HG03442 (cell line): Measurements from ENCODE around the gene TNS4.

ENCODE experiments used
- ATAC-seq: cut with Tn5 transposase; IDR thresholded peaks from one replicate; pipeline ENCODE4 v1.9.1; 2021; ENCODE audit warnings: mild to moderate bottlenecking, moderate library complexity; ENCODE audit not compliant: unreplicated experiment

Gene TNS4

DNA sequence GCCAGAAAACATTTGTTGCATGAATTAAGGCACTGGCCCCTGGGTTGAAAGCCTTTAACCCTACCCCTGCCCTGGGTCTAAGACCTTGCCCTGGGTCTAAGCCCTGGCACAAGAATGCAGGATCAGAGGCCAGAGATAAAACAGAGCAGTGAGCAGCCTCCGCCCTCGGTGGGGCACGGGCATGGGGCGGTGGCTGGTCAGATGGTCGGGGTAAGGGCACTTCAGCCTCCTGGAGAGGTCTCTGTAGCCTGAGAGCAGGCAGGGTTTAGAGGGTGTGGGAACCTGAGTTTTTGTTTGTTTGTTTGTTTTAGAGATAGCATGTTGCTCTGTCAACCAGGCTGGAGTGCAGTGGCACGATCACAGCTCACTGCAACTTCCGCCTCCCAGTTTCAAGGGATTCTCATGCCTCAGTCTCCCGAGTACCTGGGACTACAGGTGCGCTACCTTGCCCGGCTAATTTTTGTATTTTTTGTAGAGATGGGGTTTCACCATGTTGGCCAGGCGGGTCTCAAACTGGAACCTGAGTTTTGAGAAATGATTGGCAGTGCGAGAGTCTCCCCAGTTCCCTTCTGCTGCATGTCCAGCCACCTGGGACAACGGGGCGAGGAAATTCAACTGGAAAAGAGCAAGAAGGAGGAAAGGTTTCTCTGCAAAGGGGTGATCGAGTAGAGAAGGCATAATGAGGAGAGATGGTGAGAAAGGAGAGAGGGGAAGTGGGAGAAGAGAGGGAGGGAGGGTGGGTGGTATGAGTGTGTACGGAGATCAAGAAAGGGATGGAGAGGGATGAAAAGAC is 27.7 kb downstream of the TNS4 start:
- no peak for ATAC-seq

GRCh38 chr17:40472733-40473452 is 28.5 kb downstream of the TNS4 start:
- ATAC-seq: no peak

DNA sequence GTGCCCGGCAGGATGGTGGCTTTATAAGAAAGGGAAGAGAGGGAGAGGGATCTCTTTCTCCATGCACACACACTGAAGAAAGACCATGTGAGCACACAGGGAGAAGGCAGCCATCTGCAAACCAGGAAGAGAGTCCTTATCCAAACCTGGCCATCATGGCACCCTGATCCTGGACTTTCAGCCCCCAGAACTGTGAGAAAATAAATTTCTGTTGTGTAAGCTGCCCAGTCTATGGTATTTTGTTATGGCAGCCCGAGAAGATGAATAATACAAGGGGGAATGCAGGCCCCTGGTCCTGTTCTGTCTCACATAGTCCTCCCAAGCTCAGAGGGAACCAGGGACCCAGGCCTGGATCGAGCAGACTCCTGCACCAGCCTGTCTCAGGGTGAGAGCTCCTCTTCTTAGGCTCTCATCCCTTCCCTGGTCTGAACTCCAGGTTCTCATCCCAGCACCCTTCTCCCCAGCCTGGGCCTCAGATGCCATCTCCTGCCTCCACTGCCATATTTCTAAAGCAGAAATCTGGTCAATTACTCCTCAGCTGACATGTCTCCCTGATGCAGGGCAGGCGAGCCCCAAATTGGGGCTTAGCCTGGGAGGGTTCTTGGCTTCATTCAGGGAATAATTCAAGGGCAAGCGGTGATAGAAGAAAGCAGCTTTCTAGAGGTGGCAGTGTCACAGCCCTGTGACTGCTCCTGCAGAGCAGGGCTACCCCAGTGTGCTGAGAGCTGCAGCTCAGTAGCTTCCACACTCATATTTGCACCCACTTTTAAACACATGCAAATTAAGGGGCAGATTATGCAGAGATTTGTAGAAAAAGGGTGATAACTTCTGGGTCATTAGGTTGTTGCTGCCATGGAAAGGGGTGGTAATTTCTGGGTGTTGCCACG is 29.3 kb downstream of the TNS4 start:
- no peak for ATAC-seq

- ATAC-seq: no peak
These were observed 30.2 kb downstream of the TNS4 start for GRCh38 chr17:40470932-40471828.

DNA sequence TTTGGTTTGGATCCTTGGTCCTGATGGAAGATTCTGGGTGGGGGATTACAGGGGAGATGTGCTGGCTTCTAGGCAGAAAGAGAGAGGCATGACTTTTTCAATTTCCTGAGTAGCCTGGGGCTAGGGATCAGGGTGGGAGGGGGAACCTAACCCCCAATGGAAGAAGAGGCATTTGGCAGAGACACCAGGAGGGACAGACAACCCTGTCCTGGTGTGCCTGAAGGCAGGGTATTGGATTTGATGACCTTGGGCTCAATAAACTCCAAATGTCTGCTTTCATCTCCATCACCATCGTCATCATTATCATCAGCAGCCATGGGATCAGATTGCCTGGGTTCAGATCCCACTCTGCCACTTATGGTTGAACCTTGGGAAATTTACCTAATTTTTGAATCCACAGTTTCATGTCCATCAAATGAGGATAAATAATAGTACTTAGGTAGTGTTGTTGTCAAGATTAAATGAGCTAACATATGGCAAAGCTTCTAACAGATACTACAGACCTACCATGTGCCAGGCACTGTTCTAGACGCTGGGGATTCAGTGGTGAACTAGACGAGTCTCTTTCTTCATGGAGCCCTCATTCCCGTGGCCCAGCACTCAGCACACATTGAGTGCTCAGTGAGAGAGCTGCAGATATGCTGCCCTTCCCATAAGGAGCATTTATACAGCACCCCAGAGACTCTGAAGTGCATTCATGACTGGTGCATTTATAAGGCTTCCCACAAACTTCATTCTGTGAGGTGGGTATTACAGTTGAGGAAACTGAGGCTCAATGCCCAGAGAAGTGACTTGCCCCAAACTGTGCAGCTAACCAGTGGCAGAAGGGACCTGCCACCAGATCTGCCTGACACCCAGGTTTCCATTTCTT is 31.4 kb downstream of the TNS4 start:
- no peak for ATAC-seq

GRCh38 chr17:40468560-40468959 is 32.9 kb downstream of the TNS4 start:
- no peak for ATAC-seq

DNA sequence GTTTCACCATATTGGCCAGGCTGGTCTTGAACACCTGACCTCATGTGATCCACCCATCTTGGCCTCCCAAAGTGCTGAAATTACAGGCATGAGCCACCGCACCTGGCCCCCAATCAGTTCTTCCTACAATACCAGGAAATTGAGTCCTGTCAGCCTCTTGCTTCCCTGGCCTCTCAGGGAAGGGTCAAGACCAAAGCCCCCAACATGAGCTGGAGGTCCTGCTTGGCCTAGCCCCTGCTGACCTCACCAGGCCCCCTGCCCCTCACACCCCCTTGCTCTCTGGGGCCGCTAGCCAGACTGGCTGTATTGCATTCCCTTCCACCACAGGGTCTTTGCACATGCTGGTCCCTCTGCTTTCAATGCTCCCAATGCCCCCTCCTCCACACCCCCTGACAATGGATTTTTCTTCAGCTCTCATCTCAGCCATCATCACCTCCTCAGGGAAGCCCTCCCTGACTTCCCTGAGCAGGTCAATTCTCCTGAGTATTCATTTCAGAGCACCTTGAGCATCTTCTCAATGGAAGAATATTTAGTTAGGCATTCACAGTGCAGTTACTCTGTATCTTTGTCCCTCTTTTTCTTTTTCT is 34.0 kb downstream of the TNS4 start:
- ATAC-seq: no peak

GRCh38 chr17:40466298-40466971 is 35.0 kb downstream of the TNS4 start:
- no peak for ATAC-seq

DNA sequence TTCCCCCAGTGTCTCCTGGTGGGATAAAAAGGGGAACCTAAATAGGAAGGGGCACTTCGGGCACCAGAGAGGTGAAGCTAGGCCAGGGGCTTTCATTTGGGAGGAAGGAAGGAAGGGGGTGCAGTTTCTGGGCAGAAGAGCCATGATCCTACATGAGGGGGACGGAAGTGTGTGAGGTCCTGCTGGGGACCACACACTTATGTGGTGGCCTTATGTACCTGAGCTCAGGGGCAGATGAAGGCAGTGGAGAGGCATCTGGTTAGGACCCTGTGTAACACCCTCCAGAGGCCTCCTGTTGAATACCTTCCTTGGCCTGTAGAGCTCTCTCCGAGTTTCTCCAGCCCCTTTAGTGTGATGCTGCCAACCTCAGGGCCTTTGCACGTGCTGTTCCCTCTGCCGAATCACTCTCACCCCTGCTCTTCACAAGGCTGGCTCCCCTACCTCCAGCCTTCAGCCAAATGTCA is 37.0 kb downstream of the TNS4 start:
- no peak for ATAC-seq

GRCh38 chr17:40463122-40463550 is 38.3 kb downstream of the TNS4 start:
- no peak for ATAC-seq

DNA sequence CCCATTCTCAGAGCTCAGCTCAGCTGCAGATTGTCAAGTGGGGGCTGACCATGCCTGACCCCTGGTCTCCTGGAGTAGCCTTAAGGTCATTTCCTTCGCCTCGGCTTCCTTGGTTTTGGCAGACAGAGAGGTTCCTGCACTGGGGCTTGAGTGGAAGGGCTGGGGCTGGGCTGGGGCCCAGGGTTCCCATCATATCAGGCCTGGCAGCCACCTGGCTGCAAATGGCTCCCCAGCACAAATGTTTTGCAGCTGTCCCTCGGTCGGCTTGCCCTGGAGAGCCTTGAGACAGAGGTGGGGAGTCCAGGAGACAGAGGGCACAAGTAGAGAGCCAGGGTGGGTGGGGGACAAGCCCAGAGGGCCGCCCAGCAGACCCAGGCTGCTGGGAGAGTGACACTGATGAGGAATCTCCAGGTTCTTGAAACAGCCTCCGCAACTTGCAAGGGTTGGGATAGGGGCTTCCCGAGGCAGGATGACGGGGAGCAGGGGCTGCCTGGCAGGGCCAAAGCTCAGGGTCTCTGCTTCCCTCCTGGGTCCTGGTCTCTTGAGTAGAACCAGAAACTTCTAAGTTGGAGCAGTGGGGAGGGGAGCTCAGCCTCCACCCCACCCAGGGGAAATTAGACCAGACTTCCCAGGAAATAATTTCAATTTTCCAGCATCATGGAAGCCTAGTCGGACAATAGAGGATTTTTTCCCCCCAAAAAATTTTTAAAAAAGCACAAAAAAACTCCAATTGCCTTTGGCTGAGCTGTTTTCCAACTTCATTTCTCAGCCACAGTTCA is 38.9 kb downstream of the TNS4 start:
- no peak for ATAC-seq

DNA sequence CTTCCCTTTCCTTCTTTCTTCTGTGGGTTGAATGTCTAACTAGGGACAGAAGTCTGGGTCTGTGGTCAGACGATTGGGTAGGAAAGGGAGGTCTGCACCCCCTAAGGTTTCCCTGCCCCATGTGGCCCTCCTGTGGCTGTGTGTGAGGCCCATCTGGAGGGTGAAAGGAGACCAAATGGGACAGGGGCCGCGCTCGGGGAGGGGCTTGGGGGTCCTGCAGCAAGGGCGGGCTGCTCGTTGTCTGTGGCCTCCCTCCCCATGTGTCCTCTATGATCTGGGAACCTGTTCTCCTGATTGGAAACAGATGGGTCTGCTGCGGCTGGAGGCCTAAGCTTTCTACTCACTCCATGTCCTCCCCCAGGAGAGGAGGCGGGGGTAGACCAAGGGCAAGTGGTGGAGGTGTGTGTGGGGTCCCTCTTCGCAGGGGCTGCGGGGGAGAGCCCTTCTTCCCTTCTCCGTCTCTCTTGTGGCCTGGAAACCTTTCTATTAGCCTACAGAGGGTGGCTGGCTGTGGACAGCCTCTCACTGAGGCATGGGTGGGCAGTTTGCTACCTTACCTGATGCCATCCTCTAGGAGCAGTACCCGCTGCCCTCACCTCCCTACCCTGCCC is 39.6 kb downstream of the TNS4 start:
- no peak for ATAC-seq

- no peak for ATAC-seq
These were observed 40.3 kb downstream of the TNS4 start for GRCh38 chr17:40460968-40461731.

DNA sequence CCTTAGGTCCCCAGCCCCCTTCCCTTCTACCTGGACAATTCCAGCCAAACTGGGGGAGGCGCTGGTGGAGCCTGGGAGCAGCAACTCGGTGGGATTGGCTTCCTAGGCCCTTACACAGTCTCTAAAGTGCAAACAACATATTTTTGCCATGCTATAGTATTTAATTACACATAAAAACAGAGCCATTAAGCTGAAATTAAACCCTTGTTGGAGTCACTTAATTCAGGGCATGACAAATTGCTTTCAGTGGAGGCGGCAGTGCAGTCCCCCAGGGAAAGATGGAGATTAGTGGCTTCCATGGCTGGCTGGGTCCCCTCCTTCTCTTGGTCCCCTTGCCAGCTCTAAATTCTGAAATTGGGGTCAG is 40.8 kb downstream of the TNS4 start:
- no peak for ATAC-seq

GRCh38 chr17:40459636-40460603 is 41.5 kb downstream of the TNS4 start:
- no peak for ATAC-seq
